Measurements from ENCODE around the gene L1TD1.
"Not testable (repeated sequence)": the region's sequence is repeated elsewhere in the genome, so short reads cannot be mapped to it uniquely, and the experiment has no call there.

The L1TD1 gene

DNA sequence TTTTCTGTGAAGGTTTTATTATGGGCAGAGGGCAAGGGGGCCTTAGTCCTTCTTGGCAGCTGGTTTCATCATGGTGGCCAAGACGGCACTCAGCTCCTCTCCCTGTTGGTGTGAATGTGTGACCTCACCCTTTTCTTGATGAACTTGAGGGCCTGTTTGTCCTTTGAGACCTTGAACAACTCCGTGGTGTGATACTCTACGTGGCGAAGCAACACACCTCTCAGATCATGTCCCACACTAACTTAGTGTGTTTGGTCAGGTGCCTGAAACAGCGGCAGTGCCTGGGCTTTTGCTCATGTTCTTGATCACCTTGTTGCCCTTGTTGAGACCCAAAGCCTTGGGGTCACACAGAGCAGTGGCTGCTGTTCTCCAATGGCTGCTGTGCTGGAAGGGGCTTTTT lies 13.4 kb downstream of the L1TD1 start:
- DNase-seq: no peak

DNA sequence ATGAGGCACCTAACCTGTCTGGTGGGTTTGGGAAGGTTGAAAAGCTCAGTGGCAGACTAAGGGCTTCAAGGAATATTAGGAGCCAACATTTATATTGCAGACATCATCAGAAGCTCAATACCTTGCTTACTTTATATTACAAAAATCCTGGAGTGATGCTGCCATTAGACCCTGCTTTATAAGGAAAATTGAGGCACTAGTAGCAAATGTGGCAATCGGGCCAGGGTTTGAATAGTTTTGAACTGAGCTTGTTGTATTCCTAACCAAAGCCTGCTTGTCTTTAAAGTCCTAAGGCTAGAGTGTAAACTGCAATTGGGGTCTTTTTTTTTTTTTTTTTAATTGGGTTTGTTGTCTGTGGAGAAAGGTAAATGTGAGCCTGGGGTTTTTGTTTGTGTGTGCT lies 14.3 kb downstream of the L1TD1 start:
- no peak for DNase-seq

DNA sequence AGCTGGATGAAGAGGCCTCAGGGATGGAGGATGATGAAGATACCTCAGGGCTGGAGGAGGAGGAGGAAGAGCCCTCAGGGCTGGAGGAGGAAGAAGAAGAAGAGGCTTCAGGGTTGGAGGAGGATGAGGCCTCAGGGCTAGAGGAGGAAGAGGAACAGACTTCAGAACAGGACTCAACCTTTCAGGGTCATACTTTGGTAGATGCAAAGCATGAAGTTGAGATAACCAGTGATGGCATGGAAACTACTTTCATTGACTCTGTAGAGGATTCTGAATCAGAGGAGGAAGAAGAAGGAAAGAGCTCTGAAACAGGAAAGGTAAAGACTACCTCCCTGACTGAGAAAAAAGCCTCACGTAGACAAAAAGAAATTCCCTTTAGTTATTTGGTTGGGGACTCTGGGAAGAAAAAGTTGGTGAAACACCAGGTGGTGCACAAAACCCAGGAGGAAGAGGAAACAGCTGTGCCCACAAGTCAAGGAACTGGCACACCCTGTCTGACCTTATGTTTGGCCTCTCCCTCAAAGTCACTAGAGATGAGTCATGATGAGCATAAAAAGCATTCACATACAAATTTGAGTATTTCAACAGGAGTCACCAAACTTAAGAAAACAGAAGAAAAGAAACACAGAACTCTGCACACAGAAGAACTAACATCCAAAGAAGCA lies 15.4 kb downstream of the L1TD1 start:
- no peak for DNase-seq

- DNase-seq: no peak
Observed at GRCh38 chr1:62210960-62211359, 16.3 kb downstream of the L1TD1 start.

DNA sequence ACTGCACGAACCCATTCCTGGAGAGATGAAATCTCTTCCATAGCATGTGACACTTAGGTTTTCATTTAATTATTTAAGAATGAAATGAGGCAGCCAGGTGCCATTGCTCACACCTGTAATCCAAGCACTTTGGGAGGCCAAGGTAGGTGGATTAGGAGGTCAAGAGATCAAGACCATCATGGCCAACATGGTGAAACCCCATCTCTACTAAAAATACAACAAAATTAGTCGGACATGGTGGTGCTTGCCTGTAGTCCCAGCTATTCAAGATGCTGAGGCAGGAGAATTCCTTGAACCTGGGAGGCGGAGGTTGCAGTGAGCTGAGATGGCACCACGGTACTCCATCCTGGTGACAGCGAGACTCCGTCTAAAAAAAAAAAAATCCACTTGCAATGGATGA lies 17.8 kb downstream of the L1TD1 start:
- no peak for DNase-seq

GRCh38 chr1:62213075-62213914 lies 18.6 kb downstream of the L1TD1 start:
- no peak for DNase-seq

- no peak for DNase-seq
Observed at GRCh38 chr1:62218604-62219003, 24.0 kb downstream of the L1TD1 start.

DNA sequence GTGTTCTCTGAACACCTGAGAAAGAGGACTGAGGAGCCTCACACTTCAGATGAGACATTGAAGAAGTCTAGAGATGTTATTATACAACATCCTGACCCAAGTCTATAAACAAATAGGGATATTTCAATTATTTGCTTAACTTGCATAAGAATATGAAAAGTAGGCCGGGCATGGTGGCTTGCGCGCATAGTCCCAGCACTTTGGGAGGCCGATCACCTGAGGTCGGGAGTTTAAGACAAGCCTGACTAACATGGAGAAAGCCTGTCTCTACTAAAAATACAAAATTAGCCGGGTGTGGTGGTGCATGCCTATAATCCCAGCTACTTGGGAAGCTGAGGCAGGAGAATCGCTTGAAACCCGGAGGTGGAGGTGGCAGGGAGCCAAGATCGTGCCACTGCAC lies 25.8 kb downstream of the L1TD1 start:
- DNase-seq: not testable (repeated sequence)

DNA sequence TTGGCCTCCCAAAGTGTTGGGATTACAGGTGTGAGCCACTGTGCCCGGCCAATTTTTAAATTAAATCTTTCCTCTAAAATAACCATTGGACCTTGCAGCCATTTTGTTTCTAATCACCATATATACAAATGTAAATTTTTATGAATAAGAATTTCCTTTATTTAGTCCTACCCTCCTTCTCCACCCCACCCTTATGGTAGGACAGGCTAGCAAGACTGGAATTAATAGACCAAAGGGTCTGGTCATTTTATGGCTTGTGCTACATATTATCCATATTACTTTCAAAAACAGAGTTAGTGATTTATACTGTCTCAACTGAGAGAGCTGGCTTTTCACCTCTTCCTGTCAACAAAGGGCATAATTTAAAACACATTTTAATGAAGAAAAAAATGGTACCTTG lies 26.5 kb downstream of the L1TD1 start:
- DNase-seq: no peak

- DNase-seq: no peak
Observed at GRCh38 chr1:62222321-62222720, 27.7 kb downstream of the L1TD1 start.

- no peak for DNase-seq
Observed at GRCh38 chr1:62224182-62224581, 29.5 kb downstream of the L1TD1 start.

- no peak for DNase-seq
Observed at GRCh38 chr1:62227496-62227895, 32.8 kb downstream of the L1TD1 start.

DNA sequence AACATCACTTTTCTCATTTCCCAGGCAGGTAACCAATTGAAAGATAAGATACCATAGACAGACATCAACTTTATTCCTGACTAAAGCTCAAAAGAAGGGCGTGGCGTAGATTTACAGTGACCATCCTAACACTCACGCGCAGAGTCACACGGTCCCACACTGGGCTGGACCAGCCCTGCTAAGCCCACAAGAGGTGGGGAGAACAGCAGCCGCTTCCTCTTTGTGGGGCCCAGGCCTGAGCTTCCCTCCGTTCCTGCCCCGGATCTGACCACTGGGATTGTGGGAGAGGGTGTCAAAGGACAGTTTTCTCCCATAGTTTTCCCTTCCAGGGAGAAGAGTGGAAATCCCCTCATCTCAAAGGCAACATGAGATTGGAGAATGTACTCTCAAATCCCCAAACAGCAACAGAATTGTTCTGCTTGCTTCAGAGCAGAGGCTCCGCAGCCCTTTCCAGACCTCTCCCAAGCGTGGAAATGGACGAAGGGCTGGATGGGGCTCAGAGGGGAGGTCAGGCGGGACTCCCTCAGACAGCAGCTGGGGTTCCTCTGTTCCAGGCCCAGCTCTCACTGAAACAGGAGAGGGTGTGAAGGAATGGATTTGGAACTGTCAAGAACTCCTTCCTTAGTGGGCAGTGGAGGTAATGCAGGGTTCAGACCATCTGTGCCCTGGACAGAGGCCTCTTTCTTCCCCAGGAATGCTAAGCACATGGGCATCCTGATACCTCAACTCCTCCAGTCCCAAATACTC lies 33.7 kb downstream of the L1TD1 start:
- DNase-seq: no peak

GRCh38 chr1:62228883-62229187 lies 34.2 kb downstream of the L1TD1 start:
- no peak for DNase-seq

DNA sequence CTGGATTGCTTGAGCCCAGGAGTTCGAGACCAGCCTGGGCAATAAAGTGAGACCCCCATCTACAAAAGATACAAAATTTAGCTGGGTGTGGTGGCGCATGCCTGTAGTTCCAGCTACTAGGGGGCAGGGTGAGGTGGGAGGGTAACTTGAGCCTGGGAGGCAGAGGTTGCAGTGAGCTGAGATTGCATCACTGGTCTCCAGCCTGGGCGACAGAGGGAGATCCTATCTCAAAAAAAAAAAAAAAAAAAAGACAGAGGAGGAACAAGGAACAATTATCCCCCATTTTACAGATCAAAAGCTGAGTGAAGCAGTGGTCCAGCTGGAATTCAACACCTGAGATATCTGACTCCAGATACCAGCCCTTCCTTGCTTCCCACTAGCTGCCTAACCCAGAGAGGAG lies 34.8 kb downstream of the L1TD1 start:
- no peak for DNase-seq

DNA sequence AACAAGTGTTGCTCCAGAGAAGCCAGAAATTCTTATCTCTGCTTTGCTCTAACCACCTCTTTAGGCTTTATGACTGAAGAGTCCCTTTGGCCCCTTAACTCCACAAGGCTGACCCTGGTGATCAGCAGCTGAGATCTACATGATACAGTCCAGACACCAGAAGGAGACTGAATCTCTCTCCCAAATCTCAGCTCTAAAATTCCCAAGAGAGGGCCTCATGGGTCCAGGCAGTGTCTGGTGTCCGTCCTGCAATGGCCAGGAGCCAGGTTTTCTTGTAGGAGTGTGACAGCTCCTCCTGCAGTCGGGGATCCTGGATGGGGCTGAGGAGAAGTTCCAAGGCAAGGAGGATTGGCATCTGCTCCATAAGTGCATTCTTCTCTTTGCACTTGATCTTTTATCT lies 35.3 kb downstream of the L1TD1 start:
- DNase-seq: no peak

GRCh38 chr1:62230718-62231117 lies 36.1 kb downstream of the L1TD1 start:
- DNase-seq: no peak

- DNase-seq: no peak
Observed at GRCh38 chr1:62232871-62233278, 38.2 kb downstream of the L1TD1 start.

- DNase-seq: no peak
Observed at GRCh38 chr1:62233926-62234450, 39.3 kb downstream of the L1TD1 start.

GRCh38 chr1:62234688-62235087 lies 40.0 kb downstream of the L1TD1 start:
- DNase-seq: no peak

GRCh38 chr1:62235576-62235975 lies 40.9 kb downstream of the L1TD1 start:
- DNase-seq: no peak

DNA sequence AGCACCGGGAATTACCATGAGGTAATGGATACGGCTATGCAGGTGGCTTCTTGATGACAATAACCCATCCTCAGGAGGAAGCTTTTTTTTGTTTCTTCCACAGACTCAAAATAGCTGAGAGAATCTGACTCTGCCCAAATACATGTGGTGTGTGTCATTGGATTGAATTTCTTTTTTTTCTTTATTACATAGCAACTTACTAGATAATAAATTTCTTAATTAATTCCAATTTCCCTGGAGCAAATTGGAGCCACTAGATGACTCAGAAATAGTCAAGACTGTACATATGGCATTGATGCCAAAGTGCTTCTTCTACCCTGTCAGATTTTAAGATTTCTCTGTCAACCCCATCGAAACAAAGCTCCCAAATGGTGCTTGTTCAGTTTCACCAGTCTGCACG lies 42.7 kb downstream of the L1TD1 start:
- DNase-seq: no peak

GRCh38 chr1:62237950-62238374 lies 43.3 kb downstream of the L1TD1 start:
- DNase-seq: no peak

- DNase-seq: no peak
Observed at GRCh38 chr1:62238507-62238906, 43.9 kb downstream of the L1TD1 start.

Data from NCI-H1436 treated with DMSO at 0.1 percent for 48 hours (cell line).